GM18526 (cell line): ENCODE data around the gene YOD1.

Experiments
- POLR2A ChIP-seq: IDR thresholded peaks from 3 replicates; pipeline ENCODE4 v1.6.1; 2011; ENCODE audit not compliant: insufficient read length; ENCODE audit errors: extremely low read depth

The YOD1 gene

GRCh38 chr1:207014728-207015127, 36.3 kb downstream of the YOD1 start:
- no peak for TF ChIP-seq POLR2A

- TF ChIP-seq POLR2A: no peak
Measured at GRCh38 chr1:207013321-207014085, 37.5 kb downstream of the YOD1 start.

GRCh38 chr1:207010726-207011125, 40.3 kb downstream of the YOD1 start:
- TF ChIP-seq POLR2A: no peak

GRCh38 chr1:207009945-207010344, 41.1 kb downstream of the YOD1 start:
- no peak for TF ChIP-seq POLR2A

- no peak for TF ChIP-seq POLR2A
Measured at GRCh38 chr1:207009182-207009850, 41.7 kb downstream of the YOD1 start.

- no peak for TF ChIP-seq POLR2A
Measured at GRCh38 chr1:207007352-207008033, 43.5 kb downstream of the YOD1 start.

- no peak for TF ChIP-seq POLR2A
Measured at GRCh38 chr1:207006914-207007313, 44.1 kb downstream of the YOD1 start.

- no peak for TF ChIP-seq POLR2A
Measured at GRCh38 chr1:207006083-207006482, 44.9 kb downstream of the YOD1 start.

- no peak for TF ChIP-seq POLR2A
Measured at GRCh38 chr1:207004931-207005830, 45.8 kb downstream of the YOD1 start.

GRCh38 chr1:207003210-207003609, 47.8 kb downstream of the YOD1 start:
- TF ChIP-seq POLR2A: no peak

- TF ChIP-seq POLR2A: no peak
Measured at GRCh38 chr1:207002724-207003146, 48.3 kb downstream of the YOD1 start.

GRCh38 chr1:207001492-207002245, 49.3 kb downstream of the YOD1 start:
- TF ChIP-seq POLR2A: no peak

GRCh38 chr1:207000651-207001291, 50.2 kb downstream of the YOD1 start:
- TF ChIP-seq POLR2A: no peak

- TF ChIP-seq POLR2A: no peak
Measured at GRCh38 chr1:206998816-206999215, 52.2 kb downstream of the YOD1 start.
